ENCODE data around the gene FRMD4B.

DNA sequence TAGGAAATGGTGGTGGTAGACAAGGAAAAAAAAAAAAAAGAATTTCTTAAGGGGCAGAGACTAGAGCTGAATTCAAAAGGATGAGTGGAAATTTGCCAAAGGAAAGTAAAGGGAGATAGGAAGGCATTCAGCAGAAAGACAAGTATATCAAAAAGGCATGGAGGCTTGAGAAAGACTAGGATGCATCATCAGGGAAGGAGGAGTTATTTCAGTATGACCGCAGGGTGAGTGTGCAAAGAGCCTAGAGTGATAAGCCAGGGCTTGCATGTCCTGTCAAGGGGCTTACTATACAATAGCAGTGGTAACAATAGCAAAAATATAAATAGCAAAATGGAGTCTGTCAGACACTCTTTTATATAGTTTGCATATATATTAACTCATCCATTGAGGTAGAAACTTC is 112.0 kb downstream of the FRMD4B start:
- TF ChIP-seq POLR2AphosphoS5 (IDR thresholded peaks at IDR 0.05; ENCODE audit: low read depth, low read length): no peak
- no peak for TF ChIP-seq POLR2A (IDR thresholded peaks at IDR 0.05; ENCODE audit: low read depth, low read length)
- no peak for TF ChIP-seq SPI1 (IDR thresholded peaks at IDR 0.05; ENCODE audit: low read depth, low read length)
- TF ChIP-seq TAF1 (IDR thresholded peaks at IDR 0.05; ENCODE audit: low read depth, low read length): no peak
